ENCODE results near the gene SELENOI. TPM values are rescaled to one million over a fixed set of nuclear protein-coding genes. Genes with fewer than 3 reads are reported as not detected.
A peak's percentile ranks its signal among the peaks of the same experiment; 100 is the strongest.

The SELENOI gene
- total RNA-seq, 8 experiments from 2014 or later = 15.7 to 35.8 (median 24.8) TPM

DNA sequence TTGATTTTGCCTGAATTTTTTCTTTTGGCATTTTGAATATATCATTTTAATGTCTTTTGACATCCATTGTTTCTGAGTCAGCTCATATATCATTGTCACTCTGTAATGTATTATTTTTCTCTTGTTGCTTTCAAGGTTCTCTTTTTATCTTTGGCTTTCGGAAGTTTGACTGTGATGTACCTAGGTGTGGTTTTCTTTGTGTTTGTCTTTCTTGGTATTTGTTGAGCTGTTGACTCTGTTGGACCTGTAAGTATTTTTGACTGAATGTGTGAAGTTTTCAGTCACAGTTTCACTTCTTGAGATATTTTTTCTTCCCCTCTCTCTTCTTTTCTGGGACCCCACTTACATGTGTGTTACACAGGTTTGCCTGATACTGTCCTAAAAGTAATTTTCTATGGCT lies 30.9 kb downstream of the SELENOI start:
- Histone ChIP-seq H3K4me1 (replicated peaks in 1 of 2) (no peaks in the 10 kb centered on the region), H3K4me3 (no peak overlapping the region), H3K27ac (no peak overlapping the region)
- WGBS, 10 experiments = 75 to 100% (median 93%) methylated on average over 1 of the region's 1 CpG; no CpG with 5 or more reads in 1 of the 10 experiments
- no peak for ATAC-seq (replicated peaks in 6 of 8)
- in situ Hi-C loops (cut with MboI; ENCODE audit: low pct_unique_long_range_greater_than_20kb in 2 of 9, low sequenced_read_pairs in 9 of 9, unreplicated experiment in 9 of 9) = no loop called here

DNA sequence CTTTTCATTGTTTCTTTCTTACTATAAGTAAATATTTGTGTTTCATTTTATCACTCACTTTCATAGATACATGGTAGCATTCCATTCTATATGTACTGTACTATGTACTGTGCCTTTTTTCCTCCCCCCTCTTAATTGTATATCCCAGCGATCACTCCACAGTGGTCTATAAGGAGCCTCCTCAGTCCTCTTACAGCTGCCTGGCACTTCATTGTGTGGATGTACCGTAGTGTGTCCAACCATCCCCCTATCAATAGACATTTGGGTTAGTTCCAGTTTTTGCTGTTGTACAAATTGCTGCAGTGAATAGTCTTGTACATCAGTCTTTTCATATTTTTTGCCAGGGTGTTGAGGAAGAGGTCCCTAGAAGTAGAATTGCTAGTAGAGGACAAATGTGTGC lies 34.3 kb downstream of the SELENOI start:
- H3K4me3 ChIP-seq = no peak overlapping the region
- in situ Hi-C loops (cut with MboI; ENCODE audit: low pct_unique_long_range_greater_than_20kb in 2 of 9, low sequenced_read_pairs in 9 of 9, unreplicated experiment in 9 of 9) = no loop called here
- WGBS, 10 experiments = 88 to 100% (median 95%) methylated on average over 1 to 2 of the region's 2 CpGs; no CpG with 5 or more reads in 1 of the 10 experiments
- ATAC-seq (replicated peaks in 6 of 8) = no peak
- no peak overlapping the region for H3K27ac ChIP-seq
- H3K4me1 ChIP-seq (replicated peaks in 1 of 2) = no peaks in the 10 kb centered on the region

DNA sequence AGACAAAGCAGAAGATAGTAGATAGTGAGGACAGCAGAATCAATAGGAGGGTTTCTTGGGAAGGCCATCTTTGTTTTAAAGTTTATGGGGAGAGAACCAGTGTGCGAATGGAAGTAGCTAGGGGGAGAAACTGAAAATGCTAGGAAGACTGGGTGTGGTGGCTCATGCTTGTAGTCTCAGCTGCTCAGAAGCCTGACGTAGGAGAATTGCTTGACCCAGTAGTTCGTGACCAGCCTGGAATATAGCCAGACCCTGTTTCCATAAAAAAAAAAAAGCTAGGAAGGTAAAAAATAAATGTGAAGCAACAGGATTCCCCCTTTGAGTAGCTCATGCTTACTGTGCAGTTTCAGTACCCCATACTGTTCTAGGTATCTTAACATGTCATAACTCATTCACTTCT lies 36.6 kb downstream of the SELENOI start:
- ATAC-seq (replicated peaks in 6 of 8) = peak in 3 of 8 experiments; percentile 44 to 95 (median 77)
- in situ Hi-C loops (cut with MboI; ENCODE audit: low pct_unique_long_range_greater_than_20kb in 2 of 9, low sequenced_read_pairs in 9 of 9, unreplicated experiment in 9 of 9) = no loop called here
- Histone ChIP-seq H3K4me1 (replicated peaks in 1 of 2) (no peaks in the 10 kb centered on the region), H3K4me3 (no peak overlapping the region), H3K27ac (no peak overlapping the region)
- 87 to 97% (median 90%) methylated on average over 2 to 3 of the region's 3 CpGs; no CpG with 5 or more reads in 1 of the 10 experiments for WGBS, 10 experiments

DNA sequence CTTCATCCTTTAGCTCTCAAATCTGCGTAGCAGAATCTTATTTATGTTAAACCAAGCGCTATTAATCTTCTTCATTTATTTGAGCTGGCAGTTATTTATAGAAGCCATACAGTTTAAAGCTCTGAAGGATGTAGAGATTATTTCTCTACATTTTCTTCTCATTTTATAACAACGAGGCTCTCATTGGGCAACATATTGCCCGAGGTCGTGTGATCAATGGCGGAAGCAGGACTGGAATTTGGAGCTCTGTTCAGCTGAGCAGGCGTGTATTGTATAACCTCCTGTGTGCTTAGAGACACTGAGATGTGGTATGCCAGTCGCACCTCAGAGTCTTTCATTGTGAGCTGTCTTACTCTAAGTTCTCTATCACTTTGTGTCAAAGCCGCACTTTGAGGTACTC lies 38.2 kb downstream of the SELENOI start:
- in situ Hi-C loops (cut with MboI; ENCODE audit: low pct_unique_long_range_greater_than_20kb in 2 of 9, low sequenced_read_pairs in 9 of 9, unreplicated experiment in 9 of 9) = no loop called here
- no peak for ATAC-seq (replicated peaks in 6 of 8)
- Histone ChIP-seq H3K4me3 (no peak overlapping the region), H3K27ac (no peak overlapping the region), H3K4me1 (replicated peaks in 1 of 2) (no peaks in the 10 kb centered on the region)
- WGBS, 10 experiments = 79 to 100% (median 93%) methylated on average over 2 to 9 of the region's 9 CpGs

DNA sequence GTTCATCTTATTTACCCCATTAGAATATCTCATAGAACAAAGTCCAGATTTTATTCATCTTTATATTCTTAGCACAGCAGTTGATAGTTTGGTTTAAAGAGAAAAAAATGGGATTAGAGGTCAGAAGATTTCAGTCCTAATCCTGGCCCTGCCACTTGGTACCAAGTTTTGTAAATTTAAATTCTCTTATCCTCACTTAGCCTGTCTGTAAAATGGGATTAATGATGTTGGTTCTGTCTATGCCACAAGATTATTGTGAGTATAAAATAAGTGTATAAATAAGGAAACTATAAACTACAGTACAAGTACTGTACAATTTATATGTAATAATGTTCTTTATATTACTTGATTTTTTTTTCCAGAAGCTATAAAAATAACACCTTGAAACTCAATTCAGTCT lies 38.7 kb downstream of the SELENOI start:
- no peak overlapping the region for H3K4me3 ChIP-seq
- no peaks in the 10 kb centered on the region for H3K4me1 ChIP-seq (replicated peaks in 1 of 2)
- no peak for ATAC-seq (replicated peaks in 6 of 8)
- no peak overlapping the region for H3K27ac ChIP-seq
- in situ Hi-C loops (cut with MboI; ENCODE audit: low pct_unique_long_range_greater_than_20kb in 2 of 9, low sequenced_read_pairs in 9 of 9, unreplicated experiment in 9 of 9) = no loop called here

DNA sequence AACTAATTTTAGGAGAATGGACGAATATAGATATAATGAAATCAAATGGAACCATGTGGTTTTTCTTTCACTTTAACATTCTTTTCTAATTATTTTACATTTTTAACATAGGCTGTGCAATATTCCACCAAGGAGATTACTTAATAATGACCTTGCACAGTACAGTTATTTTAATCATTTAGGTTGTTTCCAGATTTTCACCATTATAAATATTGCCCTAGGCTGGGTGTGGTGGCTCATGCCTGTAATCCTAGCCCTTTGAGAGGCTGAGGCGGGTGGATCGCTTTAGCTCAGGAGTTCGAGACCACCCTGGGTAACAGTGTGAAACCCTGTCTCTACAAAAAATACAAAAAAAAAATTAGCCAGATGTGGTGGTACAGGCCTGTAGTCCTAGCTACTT lies 41.2 kb downstream of the SELENOI start:
- Histone ChIP-seq H3K27ac (no peak overlapping the region), H3K4me3 (no peak overlapping the region), H3K4me1 (replicated peaks in 1 of 2) (no peaks in the 10 kb centered on the region)
- in situ Hi-C loops (cut with MboI; ENCODE audit: low pct_unique_long_range_greater_than_20kb in 2 of 9, low sequenced_read_pairs in 9 of 9, unreplicated experiment in 9 of 9) = no loop called here
- 83 to 100% (median 94%) methylated on average over 1 to 4 of the region's 4 CpGs for WGBS, 10 experiments
- peak in 2 of 8 experiments; percentile 66 to 76 for ATAC-seq (replicated peaks in 6 of 8)

DNA sequence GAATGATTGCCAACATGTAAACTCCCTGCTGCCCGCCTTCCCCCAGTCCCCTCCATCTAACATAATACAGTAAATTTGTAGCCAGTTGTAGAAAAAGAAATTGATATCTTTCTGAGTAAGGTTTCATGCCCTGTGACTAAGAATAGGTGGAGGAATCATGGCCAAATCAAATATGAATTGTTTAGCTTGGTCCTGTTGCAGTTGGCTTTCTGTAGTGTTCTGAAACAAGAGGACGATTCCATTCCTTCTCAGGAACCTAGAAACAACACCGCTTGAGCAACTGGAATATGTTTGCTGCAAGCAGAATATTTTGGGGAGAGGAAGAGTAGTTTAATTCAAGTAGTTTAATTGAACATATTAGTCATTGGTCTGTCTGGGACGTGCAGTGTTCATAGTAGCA lies 48.8 kb downstream of the SELENOI start:
- whole genome bisulfite sequencing, 10 experiments = 83 to 100% (median 97%) methylated on average over 1 to 4 of the region's 4 CpGs
- peak in 2 of 8 experiments; percentile 9 to 85 for ATAC-seq (replicated peaks in 6 of 8)
- in situ Hi-C loops (cut with MboI; ENCODE audit: low pct_unique_long_range_greater_than_20kb in 2 of 9, low sequenced_read_pairs in 9 of 9, unreplicated experiment in 9 of 9) = no loop called here
- no peak overlapping the region for H3K4me3 ChIP-seq
- H3K4me1 ChIP-seq (replicated peaks in 1 of 2) = peaks cover 6 to 13% of the 10 kb centered on the region in 2 donors
- H3K27ac ChIP-seq = no peak overlapping the region

DNA sequence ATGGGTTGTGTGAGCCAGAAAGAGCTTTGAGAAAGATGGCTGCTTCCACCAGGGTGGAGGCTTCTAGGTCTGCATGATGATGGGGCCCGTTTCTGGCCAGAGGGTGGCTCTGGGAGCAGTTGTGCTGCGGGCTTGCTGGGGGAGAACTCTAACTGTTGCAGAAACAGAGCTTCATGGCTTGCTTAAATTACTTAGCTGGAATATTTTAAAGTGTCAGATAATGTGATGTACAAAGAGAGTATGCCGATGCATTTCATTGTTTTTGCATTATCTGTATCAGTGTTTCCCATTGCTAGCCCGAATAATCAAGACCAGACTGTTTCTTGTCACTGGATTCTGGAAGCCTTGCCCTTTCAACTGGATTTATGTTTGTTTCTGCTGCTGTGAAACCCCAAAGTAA lies 49.5 kb downstream of the SELENOI start:
- peaks cover 6 to 13% of the 10 kb centered on the region in 2 donors for H3K4me1 ChIP-seq (replicated peaks in 1 of 2)
- no peak overlapping the region for H3K27ac ChIP-seq
- in situ Hi-C loops (cut with MboI; ENCODE audit: low pct_unique_long_range_greater_than_20kb in 2 of 9, low sequenced_read_pairs in 9 of 9, unreplicated experiment in 9 of 9) = no loop called here
- ATAC-seq (replicated peaks in 6 of 8) = peak in 6 of 8 experiments; percentile 42 to 75 (median 51)
- 5 to 100% (median 61%) methylated on average over 2 to 4 of the region's 4 CpGs; no CpG with 5 or more reads in 1 of the 10 experiments for WGBS, 10 experiments
- no peak overlapping the region for H3K4me3 ChIP-seq

DNA sequence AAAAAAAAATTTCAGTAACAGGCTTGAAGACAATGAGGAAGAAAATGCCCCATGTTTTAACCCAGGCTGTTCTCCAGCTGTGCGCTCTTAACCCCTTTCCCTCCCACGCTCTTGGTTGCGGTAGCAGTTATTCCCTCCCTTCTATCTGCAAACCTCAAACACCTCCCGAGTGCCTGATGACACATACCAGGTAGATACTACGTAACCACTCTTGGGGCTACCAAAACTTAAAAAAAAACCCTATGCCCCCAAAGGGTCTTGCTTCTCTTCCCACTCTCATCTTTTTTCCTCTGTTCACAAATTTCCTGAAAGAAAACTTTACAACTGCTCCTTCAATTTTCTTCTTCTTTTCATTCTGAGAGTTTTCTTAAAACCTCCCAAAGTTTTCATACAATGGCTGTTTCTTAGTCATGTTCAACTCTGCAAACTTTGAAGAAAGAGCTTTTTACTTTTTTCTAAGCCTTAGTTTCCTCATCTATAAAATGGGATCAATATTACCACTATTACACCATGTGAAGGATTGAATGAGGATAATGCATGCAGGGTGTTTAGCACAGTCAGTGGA lies 50.9 kb downstream of the SELENOI start:
- Histone ChIP-seq H3K4me3 (no peak overlapping the region), H3K4me1 (replicated peaks in 1 of 2) (peaks cover 8 to 18% of the 10 kb centered on the region in 2 donors), H3K27ac (no peak overlapping the region)
- in situ Hi-C loops (cut with MboI; ENCODE audit: low pct_unique_long_range_greater_than_20kb in 2 of 9, low sequenced_read_pairs in 9 of 9, unreplicated experiment in 9 of 9) = no loop called here
- 80 to 100% (median 97%) methylated on average over 2 to 5 of the region's 5 CpGs for WGBS, 10 experiments
- no peak for ATAC-seq (replicated peaks in 6 of 8)

DNA sequence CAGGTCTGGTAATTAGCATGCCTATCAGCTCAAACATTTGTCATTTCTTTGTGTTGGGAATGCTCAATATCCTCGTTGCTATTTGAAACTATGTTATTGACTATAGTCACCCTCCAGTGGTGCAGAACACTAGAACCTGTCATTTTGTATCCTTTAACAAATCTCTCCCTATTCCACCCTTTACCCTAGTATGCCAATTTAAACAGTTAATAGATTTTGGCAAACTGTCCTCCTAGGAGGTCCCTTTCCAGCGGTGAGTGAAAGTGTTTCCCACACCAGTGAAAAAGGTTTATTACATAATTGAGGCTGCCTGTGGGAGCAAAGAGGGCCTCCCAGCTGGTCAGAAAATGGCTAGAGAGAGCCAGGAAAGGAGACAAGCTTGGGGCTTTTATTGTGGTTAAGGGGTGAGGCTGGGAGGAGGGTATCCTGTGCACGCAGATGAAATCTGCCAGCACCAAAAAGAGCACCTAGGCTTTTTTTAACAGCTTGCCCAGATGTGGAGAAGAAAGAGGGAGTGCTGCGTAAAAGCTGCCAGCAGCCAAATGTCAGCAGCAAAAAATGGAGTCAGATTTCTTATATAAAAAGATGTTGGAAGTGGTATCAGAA lies 53.9 kb downstream of the SELENOI start:
- ATAC-seq (replicated peaks in 6 of 8) = no peak
- no peak overlapping the region for H3K27ac ChIP-seq
- no peak overlapping the region for H3K4me3 ChIP-seq
- peaks cover 8 to 17% of the 10 kb centered on the region in 2 donors for H3K4me1 ChIP-seq (replicated peaks in 1 of 2)
- in situ Hi-C loops (cut with MboI; ENCODE audit: low pct_unique_long_range_greater_than_20kb in 2 of 9, low sequenced_read_pairs in 9 of 9, unreplicated experiment in 9 of 9) = no loop called here
- 0 to 63% (median 40%) methylated on average over 1 to 4 of the region's 4 CpGs; no CpG with 5 or more reads in 3 of the 10 experiments for whole genome bisulfite sequencing, 10 experiments

DNA sequence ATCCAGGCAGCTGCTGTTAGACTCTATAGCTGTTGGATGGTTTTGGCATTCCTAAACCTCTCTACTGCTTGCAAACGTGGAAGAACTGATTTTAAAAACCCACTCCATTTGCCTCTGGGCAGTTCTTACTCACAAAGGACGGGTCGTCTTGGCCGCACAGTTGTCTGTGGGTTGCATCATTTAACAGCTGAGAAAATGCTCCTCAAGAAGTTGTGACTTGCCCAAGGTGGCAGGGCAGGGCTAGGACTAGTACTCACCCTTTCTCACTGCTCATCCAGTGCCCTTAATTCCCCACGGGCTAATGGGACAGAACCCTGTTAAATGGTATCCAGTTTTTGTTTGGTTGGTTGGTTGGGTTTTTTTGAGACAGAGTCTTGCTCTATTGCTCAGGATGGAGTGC lies 54.8 kb downstream of the SELENOI start:
- Histone ChIP-seq H3K27ac (no peak overlapping the region), H3K4me1 (replicated peaks in 1 of 2) (peaks cover 2 to 8% of the 10 kb centered on the region in 2 donors), H3K4me3 (no peak overlapping the region)
- in situ Hi-C loops (cut with MboI; ENCODE audit: low pct_unique_long_range_greater_than_20kb in 2 of 9, low sequenced_read_pairs in 9 of 9, unreplicated experiment in 9 of 9) = no loop called here
- ATAC-seq (replicated peaks in 6 of 8) = no peak
- WGBS, 10 experiments = 17 to 100% (median 83%) methylated on average over 1 to 4 of the region's 5 CpGs; no CpG with 5 or more reads in 5 of the 10 experiments

DNA sequence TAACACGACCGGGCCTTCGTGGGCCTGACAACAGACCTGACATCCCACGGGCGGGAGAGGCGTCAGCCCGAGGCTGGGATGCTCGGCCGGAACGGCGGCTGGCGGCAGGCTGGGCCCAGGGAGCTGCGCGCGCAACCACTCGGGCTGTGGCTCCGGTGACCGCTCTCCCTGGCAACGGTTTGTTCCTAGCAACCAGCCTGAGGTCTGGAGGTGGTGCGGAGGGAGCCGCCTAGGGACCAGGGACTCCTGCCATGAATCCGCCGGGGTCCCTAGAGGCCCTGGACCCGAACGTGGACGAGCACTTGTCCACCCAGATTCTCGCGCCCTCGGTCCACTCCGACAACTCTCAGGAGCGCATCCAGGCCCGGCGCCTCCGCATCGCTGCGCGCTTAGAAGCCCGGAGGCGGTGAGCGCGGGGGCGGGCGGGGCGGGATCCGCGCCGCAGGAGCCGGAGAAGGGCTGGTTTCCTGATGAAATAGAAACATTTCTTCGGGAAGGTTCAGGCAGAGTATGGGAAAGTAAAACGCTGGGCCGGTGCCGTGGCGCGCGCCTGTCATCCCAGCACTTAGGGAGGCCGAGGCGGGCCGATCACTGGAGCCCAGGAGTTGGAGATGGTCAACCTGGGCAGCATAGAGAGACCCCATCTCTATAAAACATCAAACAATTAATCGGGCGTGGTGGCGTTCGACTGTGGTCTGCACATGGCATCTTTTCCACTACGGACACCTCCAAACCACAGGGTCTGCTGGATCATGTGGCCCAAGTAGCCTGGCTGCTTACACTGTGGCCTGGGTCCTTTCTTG lies 56.0 kb downstream of the SELENOI start, which contains the start of gene DRC1:
Gene DRC1, plus strand, starts transcription at position 182 of the 803 bp plus-strand sequence. Its CDS starts 70 bp downstream, at position 252.
- ATAC-seq (replicated peaks in 6 of 8) = peak; percentile 94 to 99 (median 98)
- Histone ChIP-seq H3K4me1 (replicated peaks in 1 of 2) (peaks cover 2 to 5% of the 10 kb centered on the region in 2 donors), H3K27ac (no peak within 1 kb of the TSS), H3K4me3 (peak within 1 kb of the TSS; percentile 27 to 51 (median 35))
- in situ Hi-C loops (cut with MboI; ENCODE audit: low pct_unique_long_range_greater_than_20kb in 2 of 9, low sequenced_read_pairs in 9 of 9, unreplicated experiment in 9 of 9) = no loop called here
- 0 to 88% (median 13%) methylated on average over 1 to 7 of the region's 63 CpGs; no CpG with 5 or more reads in 2 of the 10 experiments for WGBS, 10 experiments

DNA sequence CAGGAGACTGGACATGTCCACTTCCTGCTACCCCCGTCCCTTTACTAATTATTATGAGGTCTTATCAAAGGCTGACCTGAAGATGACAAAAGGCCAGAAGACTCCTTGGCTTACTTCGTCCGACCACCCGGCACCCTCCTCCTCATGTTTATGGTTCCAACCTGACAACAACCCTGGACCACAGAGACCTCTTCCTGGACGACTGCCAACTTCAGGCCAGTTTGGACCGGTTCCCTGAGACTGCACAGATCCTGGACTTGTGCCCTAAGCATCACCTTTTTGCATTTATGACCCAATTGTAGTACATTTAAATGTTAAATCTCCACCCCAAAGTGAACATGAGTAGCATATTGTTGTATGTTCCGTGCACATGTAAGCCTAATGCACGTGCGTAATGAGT lies 61.6 kb downstream of the SELENOI start:
- WGBS, 10 experiments = 49 to 97% (median 82%) methylated on average over 1 to 9 of the region's 9 CpGs
- no peak for ATAC-seq (replicated peaks in 6 of 8)
- in situ Hi-C loops (cut with MboI; ENCODE audit: low pct_unique_long_range_greater_than_20kb in 2 of 9, low sequenced_read_pairs in 9 of 9, unreplicated experiment in 9 of 9) = no loop called here

More for the DNA sequence above, 61.6 kb downstream of the SELENOI start:
- Histone ChIP-seq H3K4me3 (no peak overlapping the region), H3K4me1 (replicated peaks in 1 of 2) (no peaks in the 10 kb centered on the region), H3K27ac (no peak overlapping the region)

Data from motor neuron (in vitro differentiated cells).